ENCODE data around the gene ANKRD13A.
"Not testable (repeated sequence)": the region's sequence is repeated elsewhere in the genome, so short reads cannot be mapped to it uniquely, and the experiment has no call there.

ANKRD13A gene

DNA sequence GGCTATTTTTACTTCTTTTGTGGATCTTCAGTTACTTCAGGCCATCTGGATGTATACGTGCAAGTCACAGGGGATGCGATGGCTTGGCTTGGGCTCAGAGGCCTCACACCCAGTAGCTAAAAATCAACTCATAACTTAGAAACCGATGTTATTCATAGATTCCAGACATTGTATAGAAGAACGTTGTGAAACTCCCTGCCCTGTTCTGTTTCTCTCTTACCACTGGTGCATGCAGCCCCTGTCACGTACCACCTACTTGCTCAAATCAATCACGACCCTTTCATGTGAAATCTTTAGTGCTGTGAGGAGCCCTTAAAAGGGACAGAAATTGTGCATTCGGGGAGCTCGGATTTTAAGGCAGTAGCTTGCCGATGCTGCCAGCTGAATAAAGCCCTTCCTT is 50.4 kb downstream of the ANKRD13A start:
- not testable (repeated sequence) for DNase-seq

- DNase-seq, result no peak
Measured at GRCh38 chr12:110050927-110051326, 51.7 kb downstream of the ANKRD13A start.

- peak; percentile 74 for DNase-seq
Measured at GRCh38 chr12:110055375-110056352, 56.4 kb downstream of the ANKRD13A start.

DNA sequence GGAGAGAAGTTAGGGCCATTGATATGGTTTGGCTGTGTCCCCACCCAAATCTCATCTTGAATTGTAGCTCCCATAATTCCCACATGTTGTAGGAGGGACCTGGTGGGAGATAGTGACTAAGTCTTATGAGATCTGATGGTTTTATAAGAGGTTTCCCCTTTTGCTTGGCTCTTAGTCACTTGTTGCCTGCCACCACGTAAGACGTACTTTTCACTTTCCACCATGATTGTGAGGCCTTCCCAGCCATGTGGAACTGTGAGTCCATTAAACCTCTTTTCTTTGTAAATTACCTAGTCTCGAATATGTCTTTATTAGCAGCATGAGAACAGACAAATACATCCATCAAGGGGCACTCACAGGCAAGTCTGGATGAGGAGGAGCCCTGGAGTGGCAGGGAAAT is 57.4 kb downstream of the ANKRD13A start:
- DNase-seq, result peak; percentile 29

DNA sequence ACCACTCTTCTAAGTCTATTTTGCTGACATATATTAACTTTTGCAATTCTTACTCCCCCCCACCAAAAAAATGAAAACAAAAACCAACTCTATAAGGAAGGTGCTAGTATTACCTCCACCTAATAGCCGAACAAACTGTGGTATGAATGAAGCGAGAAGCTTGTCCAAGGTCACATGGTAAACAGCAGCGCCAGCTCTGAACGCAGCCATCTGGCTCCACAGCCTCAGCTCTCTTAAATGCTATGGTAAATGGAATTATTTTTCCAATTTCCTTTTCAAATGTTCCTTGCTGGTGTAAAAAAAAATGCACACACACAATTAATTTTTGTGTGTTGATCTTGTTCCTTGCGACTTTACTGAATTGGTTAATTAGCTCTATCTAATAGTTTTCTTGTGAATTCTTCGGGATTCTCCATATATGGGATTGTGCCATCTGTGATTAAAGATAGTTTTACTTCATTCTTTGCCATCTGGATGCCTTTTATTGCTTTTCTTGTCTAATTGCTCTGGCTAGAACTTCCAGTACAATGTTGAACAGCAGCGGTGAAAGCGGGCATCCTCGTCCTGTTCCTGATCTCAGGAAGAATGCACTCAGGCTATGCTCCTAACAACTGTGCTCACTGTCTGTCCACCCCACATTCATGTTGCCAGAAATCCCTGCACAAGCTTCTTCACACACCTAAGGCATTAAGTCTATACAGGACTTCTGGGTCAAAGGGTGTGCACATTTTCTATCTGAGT is 59.8 kb downstream of the ANKRD13A start:
- no peak for DNase-seq

- DNase-seq, result no peak
Measured at GRCh38 chr12:110059651-110060000, 60.4 kb downstream of the ANKRD13A start.

DNA sequence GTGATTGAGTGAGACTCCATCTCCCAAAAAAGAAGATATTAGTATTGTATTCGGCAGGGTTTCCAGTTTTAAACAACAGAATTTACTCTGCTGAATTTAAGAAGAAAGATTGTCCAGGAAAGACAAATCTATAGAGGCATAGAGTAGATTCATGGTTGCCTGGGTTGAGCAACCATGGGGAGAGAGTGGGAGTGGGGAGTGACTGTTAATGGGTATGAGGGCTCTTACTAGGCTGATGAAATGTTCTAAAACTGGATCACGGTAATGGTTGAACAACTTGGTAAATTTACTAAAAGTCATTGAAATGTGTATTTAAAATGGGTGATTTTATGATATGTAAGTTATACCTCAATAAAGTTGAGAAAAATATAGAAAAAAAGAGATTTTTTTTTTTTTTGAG is 63.0 kb downstream of the ANKRD13A start:
- DNase-seq, result peak; percentile 52

DNA sequence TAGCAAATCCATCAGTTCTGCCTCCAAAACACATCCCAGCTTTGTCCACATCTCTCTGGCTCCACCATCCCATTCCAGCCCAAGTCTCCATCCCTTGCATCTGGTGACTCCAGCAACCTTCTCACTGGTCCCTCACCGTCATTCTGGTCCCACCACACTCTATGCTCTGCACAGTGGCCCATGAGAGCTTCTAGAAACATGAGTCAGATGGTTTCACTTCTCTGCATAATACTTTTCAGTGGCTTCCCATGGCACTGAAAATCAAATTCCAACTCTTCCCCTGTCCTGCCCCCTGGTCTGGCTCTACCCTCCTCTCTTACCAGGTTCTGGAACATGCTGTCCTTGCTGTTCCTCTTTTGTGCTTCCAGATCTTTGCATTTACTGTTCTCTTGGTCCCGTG is 66.3 kb downstream of the ANKRD13A start:
- DNase-seq, result peak; percentile 56

- no peak for DNase-seq
Measured at GRCh38 chr12:110067531-110067930, 68.3 kb downstream of the ANKRD13A start.

GRCh38 chr12:110068115-110068514 is 68.9 kb downstream of the ANKRD13A start:
- DNase-seq, result not testable (repeated sequence)

DNA sequence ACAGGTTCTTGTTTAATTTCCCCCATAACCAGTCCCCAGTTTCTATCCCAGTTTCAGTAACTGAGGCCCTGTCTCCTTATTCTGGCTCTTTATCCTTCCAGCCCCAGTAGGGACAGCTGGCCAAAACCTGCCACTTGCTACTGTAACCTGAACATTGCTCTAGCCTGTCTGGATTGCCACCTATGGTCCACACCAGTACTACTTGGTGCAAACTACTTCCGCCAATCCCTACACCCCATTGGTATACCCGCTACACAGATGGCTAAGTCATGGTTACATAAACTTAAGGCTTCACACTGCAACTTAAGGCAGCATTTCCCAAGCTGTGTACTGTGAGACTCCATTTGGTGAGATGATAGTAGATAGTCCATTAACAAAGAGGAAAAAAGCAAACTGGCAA is 69.4 kb downstream of the ANKRD13A start:
- DNase-seq, result no peak

GRCh38 chr12:110071504-110071903 is 72.3 kb downstream of the ANKRD13A start:
- no peak for DNase-seq

DNA sequence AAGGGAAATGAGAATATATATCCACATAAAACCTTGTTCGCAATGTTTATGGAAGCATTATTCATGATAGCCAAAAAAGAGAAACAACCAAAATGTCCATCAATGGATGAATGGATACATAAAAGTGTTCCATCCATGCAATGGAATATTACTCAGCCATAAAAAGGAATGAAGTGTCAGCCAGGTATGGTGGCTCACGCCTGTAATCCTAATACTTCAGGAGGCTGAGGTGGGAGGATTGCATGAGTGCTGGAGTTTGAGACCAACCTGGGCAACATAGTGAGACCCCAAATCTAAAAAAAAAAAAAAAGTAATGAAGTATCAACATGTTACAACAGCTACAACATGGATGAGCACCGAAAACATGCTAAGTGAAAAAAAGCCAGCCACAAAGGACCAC is 72.7 kb downstream of the ANKRD13A start:
- DNase-seq, result no peak

- not testable (repeated sequence) for DNase-seq
Measured at GRCh38 chr12:110072636-110073035, 73.4 kb downstream of the ANKRD13A start.

DNA sequence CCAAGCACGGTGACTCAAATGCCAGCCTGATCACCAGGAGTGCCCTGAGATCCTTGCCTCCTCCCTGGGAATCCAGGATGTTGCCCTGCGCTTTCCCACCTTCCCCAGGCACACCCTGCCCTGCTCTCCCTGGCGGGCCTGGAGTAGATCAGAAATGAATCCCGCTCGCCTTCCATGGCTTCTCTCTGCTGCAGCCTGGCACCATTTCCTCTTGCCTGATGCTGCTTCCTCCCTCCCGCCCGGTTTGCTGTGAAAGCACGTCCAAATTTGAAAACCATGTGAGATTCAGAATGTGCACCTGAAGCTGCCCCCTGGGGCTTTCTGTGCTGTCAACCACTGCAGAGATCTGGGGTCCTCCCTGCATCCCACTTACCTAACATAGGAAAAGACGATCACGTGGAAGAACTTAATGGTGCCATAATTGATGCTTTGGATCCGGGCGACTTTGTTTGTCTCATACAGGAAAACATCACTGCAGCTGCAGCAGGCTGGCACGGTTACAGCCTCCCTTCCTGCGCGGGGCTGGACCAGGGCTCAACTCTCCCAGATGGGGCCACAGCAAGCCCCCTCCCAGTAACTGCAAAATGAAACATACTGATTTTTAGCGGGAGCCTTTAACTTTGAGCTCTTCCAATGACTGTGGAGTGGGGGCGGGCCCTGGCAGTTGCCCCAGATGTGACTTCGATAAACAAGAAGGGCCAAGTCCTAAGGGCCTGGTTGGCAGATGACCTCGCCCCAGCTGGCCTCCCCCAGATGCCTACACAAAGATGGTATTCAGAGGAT is 74.0 kb downstream of the ANKRD13A start:
- no peak for DNase-seq

- no peak for DNase-seq
Measured at GRCh38 chr12:110074089-110074488, 74.9 kb downstream of the ANKRD13A start.

GRCh38 chr12:110075880-110076279 is 76.7 kb downstream of the ANKRD13A start:
- DNase-seq, result no peak

DNA sequence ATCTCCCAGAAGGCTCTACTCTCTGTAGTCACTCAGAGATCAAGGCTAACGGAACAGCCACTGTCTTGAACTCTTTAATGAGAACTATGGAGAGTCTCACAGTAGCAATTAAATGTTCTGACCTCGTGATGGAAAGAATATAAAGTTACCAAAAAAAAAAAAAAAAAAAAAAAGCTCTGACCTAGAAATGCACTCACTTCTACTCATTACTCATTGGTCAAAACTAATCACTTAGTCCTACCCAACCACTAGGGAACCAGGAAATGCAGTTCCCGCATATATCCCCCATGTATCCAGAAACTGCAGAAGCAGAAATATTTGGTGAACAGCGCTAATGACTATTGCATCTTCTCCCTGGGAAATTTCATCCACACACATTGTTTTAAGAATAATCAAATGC is 78.6 kb downstream of the ANKRD13A start:
- DNase-seq, result no peak

DNA sequence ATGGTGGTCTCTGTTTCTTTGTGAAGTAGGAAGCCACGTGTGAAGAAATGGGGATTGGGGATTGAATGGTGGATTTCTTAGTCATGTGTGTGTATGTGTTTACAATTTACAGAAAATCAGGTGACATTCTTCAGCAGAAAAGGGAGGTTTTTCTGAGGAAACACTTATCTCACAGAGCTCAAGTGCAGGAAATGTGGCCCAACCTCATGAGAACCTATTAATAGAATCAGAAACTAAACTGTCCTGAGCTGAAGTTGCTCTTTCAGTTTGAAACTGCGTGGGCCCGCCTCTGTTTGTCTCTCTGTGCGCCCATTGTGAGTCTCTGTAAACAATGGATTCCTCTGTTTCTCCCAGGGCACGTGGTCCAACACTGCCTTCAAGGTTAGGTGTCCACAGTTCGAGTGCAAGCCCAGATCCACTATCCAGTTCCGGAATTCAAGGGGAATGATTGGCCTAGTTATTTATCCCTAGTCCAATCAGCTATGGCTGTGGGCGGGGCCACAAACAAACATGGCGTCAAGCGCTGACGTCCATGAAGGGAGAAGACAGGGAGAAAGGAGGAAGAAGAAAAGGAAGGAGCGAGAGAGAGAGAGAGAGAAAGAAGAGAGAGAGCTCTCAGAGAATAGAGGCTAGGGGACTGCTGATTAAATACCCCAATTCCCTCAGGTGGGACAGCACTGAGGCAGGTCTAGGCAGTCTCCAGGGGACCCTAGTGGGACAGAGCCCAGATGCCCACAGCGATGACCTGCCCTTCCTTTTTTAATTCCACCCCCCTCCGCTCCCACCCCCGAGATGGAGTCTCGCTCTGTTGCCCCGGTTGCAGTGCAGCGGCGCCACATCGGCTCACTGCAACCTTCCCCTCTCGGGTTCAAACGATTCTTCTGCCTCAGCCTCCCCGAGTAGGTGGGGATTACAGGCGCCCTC is 80.5 kb downstream of the ANKRD13A start:
- DNase-seq, result peak; percentile 90

DNA sequence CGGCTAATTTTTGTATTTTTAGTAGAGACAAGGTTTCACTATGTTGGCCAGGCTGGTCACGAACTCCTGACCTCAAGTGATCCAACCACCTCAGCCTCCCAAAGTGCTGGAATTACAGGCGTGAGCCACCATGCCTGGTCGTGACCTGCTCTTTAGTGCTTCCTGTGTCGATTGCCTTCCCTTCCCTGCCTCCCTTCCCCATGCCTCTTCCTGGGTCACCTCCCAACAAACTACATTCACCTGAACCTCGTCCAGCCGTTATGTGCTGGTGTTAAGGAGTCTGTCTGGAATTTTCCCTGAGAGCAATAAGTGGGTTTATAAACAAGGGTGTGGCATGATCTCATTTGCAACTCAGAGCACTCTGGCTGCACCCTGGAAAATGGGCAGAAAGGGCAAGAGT is 81.2 kb downstream of the ANKRD13A start:
- DNase-seq, result no peak

GRCh38 chr12:110084314-110085015 is 85.2 kb downstream of the ANKRD13A start:
- DNase-seq, result no peak
